GM18508 (cell line): Measurements from ENCODE around the gene ABI3BP.
"Not testable (repeated sequence)": the region's sequence is repeated elsewhere in the genome, so short reads cannot be mapped to it uniquely, and the experiment has no call there.

Source experiments
- ATAC-seq: cut with Tn5 transposase; IDR thresholded peaks from one replicate; pipeline ENCODE4 v1.9.1; 2021; ENCODE audit warnings: moderate number of reproducible peaks; ENCODE audit not compliant: insufficient read depth, unreplicated experiment

ABI3BP gene, protein sequence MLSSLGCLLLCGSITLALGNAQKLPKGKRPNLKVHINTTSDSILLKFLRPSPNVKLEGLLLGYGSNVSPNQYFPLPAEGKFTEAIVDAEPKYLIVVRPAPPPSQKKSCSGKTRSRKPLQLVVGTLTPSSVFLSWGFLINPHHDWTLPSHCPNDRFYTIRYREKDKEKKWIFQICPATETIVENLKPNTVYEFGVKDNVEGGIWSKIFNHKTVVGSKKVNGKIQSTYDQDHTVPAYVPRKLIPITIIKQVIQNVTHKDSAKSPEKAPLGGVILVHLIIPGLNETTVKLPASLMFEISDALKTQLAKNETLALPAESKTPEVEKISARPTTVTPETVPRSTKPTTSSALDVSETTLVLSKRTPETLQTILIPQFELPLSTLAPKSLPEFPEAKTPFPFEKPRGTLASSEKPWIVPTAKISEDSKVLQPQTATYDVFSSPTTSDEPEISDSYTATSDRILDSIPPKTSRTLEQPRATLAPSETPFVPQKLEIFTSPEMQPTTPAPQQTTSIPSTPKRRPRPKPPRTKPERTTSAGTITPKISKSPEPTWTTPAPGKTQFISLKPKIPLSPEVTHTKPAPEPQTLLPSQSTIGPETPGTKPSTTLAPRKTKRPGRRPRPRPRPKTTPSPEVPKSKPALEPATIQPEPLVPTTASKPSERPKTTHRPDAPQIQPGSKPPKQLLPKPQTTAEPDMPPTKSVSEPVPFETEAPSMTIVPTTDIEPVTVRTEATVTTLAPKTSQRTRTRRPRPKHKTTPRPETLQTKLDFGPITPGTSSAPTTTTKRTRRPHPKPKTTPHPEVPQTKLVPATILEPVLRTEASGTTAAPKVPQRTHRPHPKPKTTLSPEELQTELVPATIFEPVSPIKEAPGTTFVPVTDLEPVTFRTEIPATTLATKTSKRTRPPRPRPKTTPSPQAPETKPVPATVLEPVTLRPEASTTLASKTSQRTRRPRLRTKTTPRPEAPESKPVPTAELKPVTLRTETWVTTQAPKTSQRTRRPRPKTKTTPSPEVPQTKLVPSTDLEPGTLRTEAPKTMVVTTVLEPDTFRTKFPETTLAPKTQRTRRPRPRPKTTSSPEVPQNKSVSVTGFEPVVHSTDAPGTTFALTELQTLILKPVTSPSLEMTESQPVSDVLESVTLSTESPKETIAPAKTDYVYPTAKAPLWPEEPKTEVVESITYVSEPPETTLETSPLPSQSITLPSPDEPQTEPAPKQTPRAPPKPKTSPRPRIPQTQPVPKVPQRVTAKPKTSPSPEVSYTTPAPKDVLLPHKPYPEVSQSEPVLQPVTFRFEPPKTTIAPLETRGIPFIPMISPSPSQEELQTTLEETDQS (N-terminal part only)

DNA sequence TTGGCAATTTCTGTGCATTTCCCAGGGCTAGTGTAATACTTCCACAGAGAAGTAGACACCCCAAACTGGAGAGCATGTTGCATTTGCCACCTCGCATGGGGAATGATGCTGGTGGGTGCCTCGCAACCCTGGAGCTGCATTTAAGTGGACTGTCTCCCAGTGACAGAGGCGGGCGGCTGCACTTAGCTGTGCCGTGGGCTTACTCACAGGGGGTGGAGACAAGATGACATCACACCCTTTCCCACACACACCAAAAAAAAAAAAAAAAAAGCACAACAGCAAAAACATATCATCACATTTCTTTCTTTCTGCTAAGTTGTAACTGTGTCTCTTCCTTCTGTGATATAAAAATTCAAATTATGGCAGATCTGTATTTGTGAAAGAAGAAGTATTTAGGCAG, at the start of gene ABI3BP:
Gene ABI3BP (minus strand): TSS at position 113 of the 400 bp plus-strand sequence. CDS start 37 bp downstream, at position 76.
- ATAC-seq = no peak

DNA sequence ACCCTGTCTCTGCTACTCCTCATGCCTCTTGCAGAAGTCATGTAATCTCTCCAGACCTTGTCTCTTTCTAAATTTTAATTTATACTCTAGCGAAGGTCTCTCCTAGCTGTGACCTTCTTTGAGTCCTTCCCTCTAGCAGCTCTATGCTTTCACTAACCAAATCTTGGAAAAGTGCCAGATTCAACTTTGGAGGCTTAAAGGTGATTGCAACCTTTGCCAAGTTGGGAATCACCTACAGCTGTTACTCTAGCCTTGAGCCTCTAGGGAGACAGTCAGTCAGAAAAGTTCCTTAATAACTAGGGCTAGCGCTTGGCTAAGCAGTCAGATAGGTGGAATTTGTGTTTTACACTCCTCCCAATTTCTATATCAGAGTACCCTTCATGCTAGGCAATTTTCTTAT, 46.1 kb upstream of the ABI3BP start:
- no peak for ATAC-seq

DNA sequence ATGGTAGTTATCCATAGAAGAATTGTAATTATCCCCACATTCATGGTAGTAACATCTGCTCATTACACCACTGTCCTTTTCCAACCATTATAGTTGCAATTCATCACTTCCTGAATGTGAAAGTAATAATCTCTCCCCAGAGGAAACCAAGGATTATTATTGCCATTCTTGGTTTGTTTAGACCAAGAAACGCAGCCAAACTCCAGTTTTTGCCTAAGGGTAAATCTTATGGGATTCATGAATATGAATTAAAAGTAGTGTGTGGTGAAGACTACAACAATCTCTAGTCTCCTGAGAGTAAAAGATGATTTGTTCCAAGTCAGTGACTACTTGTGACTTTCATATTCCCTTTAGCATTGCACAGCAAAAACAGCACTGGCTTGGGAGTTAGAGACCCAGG, 45.7 kb upstream of the ABI3BP start:
- ATAC-seq = no peak

DNA sequence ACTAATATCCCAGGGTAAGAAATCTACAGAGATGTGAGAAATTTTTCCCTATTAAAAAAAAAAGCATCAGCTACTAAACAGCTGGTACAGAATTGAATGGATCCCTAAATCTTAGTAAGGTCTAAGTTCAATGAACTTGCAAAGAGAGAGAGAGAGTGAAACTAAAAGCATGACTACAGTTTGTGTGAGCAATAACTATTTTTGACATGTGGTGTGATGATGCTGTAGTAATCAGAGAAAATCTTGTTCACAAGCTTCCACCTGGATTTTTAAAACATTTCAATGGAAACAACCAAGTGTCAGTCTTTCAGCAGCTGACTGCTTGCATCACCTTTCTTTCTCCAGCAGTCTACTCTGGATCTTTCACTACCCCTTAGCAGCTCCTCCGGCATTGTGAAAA, 45.2 kb upstream of the ABI3BP start:
- ATAC-seq = no peak

DNA sequence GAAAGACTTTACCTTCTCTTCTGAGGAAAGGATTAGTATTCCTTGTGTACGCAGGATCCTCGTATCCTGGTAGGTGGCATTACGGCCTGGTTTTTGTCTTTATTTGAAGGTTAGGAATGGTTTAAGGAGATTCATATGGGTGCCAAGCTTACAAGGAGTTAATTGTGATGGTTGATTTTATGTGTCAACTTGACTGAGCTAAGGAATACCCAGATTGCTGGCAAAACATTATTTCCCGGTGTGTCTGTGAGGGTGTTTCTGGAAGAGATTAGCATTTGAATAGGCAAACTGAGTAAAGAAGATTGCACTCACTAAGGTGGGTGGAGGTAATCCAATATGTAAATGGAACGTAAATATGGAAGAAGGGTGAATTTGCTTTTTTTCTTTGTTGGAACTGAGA, 44.4 kb upstream of the ABI3BP start:
- no peak for ATAC-seq

DNA sequence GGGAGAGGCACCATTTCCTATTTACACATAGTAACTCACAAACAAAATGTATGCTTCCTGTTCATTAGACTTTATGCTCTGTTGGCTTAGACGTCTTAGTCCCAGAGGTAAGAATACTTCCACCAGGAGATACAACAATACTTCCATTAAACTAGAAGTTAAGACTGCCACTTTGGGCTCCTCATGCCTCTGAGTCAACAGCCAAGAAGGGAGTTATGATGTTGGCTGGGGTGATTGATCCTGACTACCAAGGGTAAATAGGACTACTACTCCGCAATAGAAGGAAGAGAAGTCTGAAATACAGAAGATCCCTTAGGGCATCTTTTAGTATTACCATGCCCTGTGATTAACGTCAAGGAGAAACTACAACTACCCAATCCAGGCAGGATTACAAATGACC, 43.5 kb upstream of the ABI3BP start:
- no peak for ATAC-seq

DNA sequence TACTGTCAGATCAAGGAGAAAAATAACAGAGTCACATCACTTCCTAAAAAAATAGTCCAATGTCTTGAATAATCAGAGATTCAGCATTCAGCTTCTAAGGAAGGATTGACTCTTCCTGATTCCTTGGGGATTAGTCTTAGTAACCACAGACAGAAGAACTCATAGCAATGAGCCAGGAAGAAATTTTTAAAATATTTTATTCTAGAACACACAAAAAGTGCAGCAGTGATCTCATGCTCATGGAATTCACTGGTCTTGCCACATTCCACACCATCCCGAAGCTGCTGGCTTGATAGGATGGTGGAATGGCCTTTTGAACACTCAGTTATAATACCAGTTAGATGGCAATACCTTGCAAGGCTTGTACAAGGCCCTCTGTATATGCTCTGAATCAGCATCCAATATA, 43.0 kb upstream of the ABI3BP start:
- no peak for ATAC-seq

DNA sequence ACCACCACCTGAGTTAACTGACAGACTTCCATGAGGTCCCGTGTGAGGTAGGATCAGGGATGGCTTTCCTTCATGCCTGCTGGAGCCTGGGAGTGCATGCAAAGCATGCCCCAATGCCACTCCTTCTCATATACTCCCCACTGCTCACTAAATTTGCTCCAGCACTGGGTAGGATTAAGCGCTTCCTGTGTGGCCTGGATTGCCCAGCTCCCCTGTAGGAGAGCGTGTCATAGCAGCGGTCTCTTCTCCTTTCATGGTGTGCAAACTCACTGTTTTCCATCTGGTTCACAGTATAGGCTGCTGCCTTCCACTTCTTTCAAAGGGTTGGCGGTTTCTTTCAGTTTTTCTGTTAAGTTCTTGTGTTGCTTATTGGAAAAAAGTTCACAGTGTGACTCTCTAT, 34.1 kb upstream of the ABI3BP start:
- ATAC-seq = no peak

DNA sequence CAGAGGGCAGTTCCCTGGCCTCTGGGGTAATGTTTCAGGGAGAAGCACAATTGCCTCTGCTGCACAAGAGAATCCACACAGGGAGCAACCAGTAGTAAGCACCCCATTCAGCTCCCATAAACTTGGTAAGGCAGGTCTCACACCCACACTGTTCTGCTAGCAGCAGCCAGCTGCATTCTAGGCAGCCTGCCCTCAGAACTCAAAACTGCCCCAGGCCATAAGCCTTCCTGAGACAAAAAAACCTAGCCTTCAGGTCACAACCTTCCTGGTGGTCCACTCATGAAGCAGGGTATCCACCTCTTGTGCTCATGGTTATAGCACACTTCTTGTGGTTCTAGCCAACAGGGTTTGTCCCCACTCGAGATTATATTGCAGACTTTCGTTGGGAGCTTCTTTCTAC, 33.7 kb upstream of the ABI3BP start:
- ATAC-seq = no peak

DNA sequence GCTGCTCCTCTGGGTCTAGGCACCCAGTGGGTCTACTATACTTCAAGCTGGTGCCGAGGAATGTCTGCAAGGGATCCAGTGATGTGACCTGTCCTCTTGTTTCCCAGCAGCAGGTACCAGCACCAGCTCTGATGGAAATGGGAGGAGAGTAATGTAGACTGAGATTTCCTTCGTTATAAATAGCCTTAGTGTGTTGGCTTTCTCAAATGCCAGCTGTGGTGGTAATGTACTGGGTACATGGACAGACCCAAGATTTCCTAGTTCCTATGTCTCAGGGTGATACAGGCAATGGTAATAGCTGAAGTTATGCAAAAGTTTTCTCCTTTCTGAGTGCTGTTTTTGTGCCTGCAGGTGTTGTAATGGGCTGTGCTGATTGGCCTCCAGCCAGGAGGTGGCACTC, 33.0 kb upstream of the ABI3BP start:
- no peak for ATAC-seq

DNA sequence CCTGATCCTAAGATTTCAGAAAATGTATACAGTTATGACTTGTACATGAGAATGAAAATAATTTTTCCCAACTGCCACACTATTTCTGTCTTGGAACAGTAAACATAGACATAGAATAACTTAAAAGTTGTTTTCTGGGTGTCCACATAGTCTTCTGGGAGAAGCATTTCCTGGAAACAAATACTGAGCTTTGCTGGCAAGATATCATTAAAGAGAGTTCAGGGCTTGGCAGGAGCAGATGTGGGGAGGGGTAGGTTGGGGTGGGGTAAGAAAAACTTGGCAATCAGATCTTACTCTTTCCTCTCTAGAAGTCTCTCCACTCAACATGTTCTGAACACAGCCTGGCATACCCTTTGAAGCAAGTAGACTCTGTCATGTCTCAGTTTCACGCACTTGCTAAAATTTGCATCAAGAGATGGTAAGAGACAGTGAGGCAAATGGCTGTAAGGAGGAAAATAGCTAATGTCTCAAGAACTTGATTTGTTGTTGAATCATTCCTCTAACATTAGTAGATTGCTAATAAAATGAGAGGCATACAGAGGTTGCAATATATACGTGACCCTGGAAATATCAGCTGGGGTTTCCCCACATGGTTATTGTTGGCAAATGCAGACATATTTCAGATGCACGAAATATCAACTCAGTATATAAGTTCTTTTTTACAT, 27.3 kb upstream of the ABI3BP start:
- no peak for ATAC-seq

DNA sequence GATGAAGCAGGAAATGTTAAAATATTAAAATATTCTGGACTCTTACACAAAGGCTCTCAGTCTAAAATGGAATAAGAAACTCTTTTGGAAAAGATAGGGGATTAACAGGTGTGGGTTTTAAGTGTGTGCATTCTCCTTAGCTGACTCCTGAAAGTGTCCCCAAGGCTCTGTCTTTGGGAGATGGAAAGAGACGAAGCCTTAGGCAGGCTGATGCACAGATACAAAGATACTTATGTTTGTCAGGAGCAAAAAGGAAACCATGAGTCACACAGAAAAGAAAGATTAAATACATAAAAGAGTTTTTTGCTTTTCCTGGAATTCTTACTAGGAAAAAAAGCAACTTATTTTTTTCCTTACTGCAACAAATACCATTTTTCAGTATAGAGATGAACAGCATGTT, 23.8 kb upstream of the ABI3BP start:
- no peak for ATAC-seq

DNA sequence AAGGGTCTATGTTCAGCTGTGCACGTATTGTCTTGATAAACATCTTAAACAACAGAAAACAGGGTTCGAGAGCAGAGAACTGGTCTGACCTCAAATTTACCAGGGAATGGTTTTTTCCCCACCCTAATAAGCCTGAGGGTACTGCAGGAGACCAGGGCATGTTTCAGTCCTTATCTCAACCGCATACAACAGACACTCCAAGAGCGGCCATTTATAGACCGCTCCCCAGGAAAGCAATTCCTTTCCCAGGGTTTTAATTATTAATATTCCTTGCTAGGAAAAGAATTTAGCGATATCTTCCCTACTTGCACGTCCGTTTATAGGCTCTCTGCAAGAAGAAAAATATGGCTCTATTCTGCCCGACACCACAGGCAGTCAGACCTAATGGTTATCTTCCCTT, 19.1 kb upstream of the ABI3BP start:
- not testable (repeated sequence) for ATAC-seq

DNA sequence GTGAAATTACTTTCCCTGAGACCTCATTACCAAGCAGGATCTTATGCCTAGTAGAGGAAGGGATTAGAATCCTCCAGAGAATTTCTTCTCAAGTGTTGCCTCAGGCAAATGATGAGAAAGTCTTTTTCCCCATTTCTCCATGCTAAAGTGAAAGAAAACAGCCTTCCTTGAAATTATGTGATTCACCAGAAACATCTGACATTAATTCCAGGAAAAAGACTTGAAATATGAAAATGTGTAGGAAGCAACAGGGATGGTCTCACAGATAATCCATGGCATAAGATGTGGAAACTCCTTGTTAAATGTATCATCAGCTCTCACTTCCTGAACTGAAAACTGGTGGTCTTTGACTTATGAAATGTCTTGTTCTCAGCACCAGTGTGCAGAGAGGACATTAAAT, 17.9 kb upstream of the ABI3BP start:
- ATAC-seq = no peak

DNA sequence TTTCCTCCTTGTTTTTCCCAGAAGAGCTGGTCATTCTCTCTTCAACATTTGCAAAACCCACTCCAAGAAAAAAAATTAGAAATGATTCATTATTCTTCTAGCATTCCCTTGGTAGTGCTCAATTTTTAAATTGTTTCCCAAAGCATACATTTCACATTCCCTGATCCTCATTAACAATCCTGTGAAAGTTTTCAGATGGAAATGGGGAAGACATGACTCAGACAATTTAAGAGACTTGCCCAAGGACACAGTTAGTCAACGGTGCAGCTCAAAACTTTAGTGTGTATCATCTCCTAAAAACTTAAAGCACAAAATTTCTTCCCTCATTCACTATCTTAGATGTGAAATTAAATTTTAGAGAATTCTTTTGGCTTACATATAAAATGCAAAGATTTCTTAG, 17.1 kb upstream of the ABI3BP start:
- no peak for ATAC-seq

DNA sequence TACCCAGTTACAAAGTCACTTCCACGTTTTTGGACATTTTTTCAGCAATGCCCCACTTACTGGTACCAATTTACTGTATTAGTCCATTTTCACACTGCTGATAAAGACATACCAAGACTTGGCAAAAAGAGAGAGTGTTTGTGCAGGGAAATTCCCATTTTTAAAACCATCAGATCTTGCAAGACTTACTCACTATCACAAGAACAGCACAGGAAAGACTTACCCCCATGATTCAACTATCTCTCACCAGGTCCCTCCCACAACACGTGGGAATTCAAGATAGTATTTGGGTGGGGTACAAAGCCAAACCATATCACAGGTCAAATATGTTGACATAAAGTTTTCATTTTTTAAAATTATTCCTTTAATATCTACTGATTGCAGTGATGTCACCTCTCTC, 16.2 kb upstream of the ABI3BP start:
- no peak for ATAC-seq

DNA sequence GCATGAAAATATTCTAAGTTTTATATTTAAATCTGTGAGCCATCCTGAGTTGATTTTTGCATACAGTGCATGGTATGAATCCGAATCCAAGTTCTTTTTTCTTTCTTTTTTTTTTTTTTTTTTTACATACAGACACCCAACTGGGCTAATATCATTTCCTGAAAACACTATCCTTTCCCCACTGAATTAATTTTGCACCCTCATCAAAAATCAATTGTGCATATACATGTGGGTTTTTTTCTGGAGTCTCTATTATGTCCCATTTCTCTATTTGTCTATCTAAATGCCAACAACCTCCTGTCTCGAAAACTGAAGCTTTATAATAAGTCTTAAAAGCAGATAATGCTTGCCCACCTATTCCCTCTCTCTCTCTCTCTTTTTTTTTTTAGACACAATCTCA, 5.9 kb upstream of the ABI3BP start:
- no peak for ATAC-seq

DNA sequence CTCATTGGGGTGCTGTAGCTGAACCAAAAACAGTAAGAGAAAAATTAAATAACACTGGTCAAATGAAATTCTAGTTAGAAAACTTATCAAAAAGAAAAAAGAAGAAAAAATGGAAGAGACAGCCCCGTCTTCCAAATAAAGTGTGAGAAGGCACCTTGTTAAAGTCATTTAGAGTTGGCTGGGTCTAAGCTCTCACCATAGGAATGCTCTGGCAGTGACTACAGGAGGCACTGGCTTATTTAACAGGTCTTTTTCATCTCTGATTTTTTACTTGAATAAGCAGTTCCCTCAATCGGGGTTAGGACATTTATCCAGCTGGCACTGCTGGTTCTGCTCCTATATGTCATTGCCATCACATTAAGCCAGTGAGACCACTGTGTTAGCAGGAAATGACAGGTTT, 1.6 kb upstream of the ABI3BP start:
- no peak for ATAC-seq

DNA sequence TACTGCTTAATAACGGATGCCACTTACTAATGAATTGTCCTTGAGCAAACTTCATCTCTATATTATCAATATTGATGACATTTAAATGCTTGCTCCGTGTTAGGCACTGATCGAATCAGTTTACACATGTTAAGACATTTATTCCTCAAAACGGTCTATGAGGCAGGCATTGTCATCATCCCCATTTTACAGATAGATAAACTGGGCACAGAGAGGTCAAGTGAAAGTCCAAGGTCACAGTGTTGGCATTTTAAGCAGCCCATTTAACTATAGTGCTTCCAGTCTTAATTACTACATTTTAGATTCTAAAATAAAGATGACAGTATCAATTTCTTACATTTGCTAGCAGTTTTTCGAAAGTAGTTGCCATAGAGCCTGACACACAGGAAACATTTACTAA, 966 bp upstream of the ABI3BP start:
- no peak for ATAC-seq
